GM19099 (cell line): ENCODE data around the gene HTRA1.

Source experiments
- POLR2A ChIP-seq: IDR thresholded peaks from 3 replicates; pipeline ENCODE4 v1.6.1; 2011; ENCODE audit warnings: low read depth; ENCODE audit not compliant: insufficient read length; ENCODE audit errors: extremely low read depth

Gene HTRA1

GRCh38 chr10:122531261-122531660 is 69.9 kb downstream of the HTRA1 start:
- TF ChIP-seq POLR2A = no peak

- no peak for TF ChIP-seq POLR2A
These were observed 70.6 kb downstream of the HTRA1 start for GRCh38 chr10:122531939-122532338.

GRCh38 chr10:122532601-122533296 is 71.4 kb downstream of the HTRA1 start:
- no peak for TF ChIP-seq POLR2A

GRCh38 chr10:122537545-122537944 is 76.2 kb downstream of the HTRA1 start:
- TF ChIP-seq POLR2A = no peak

- TF ChIP-seq POLR2A = no peak
These were observed 80.2 kb downstream of the HTRA1 start for GRCh38 chr10:122541541-122542002.

GRCh38 chr10:122543676-122544445 is 82.5 kb downstream of the HTRA1 start:
- no peak for TF ChIP-seq POLR2A

- TF ChIP-seq POLR2A = no peak
These were observed 83.1 kb downstream of the HTRA1 start for GRCh38 chr10:122544493-122544892.

- TF ChIP-seq POLR2A = no peak
These were observed 84.9 kb downstream of the HTRA1 start for GRCh38 chr10:122546242-122546641.

GRCh38 chr10:122548407-122549085 is 87.2 kb downstream of the HTRA1 start:
- TF ChIP-seq POLR2A = no peak

- TF ChIP-seq POLR2A = no peak
These were observed 88.3 kb downstream of the HTRA1 start for GRCh38 chr10:122549636-122550035.

GRCh38 chr10:122550427-122550826 is 89.1 kb downstream of the HTRA1 start:
- no peak for TF ChIP-seq POLR2A

- no peak for TF ChIP-seq POLR2A
These were observed 89.6 kb downstream of the HTRA1 start for GRCh38 chr10:122550983-122551382.

GRCh38 chr10:122551450-122551849 is 90.1 kb downstream of the HTRA1 start:
- TF ChIP-seq POLR2A = no peak

GRCh38 chr10:122553341-122553740 is 92.0 kb downstream of the HTRA1 start:
- no peak for TF ChIP-seq POLR2A
